Mucosa of descending colon (tissue), 3 donors: ENCODE results near the gene CDON. TPM values are rescaled to one million over a fixed set of nuclear protein-coding genes. Genes with fewer than 3 reads are reported as not detected.

ENCODE experiments used
- ATAC-seq: fragments of 200-7000 bp; cut with Tn5 transposase; one replicate; pipeline ENCODE4 v1.9.1; 2020; ENCODE audit warnings: mild to moderate bottlenecking, moderate library complexity
- DNase-seq, 3 donors: peaks; one replicate each; pipeline ENCODE4 v3.0.0-alpha.2; 2020
- H3K36me3 ChIP-seq: fragments of 200-600 bp; one replicate; pipeline ENCODE4 v1.8.0; 2021; ENCODE audit warnings: low read depth, mild to moderate bottlenecking
- H3K4me1 ChIP-seq: fragments of 200-600 bp; one replicate; pipeline ENCODE4 v1.8.0; 2021; ENCODE audit warnings: low read depth, mild to moderate bottlenecking
- H3K4me3 ChIP-seq: fragments of 200-600 bp; one replicate; pipeline ENCODE4 v1.8.0; 2021; ENCODE audit warnings: mild to moderate bottlenecking
- H3K9me3 ChIP-seq: fragments of 200-600 bp; one replicate; pipeline ENCODE4 v1.8.0; 2021; ENCODE audit warnings: mild to moderate bottlenecking
- CTCF ChIP-seq: fragments of 200-600 bp; IDR thresholded peaks from one replicate; pipeline ENCODE4 v1.8.0; 2022; ENCODE audit warnings: antibody characterized with exemption, mild to moderate bottlenecking
- intact Hi-C, 2 donors: fragments of 100-400 bp; cut with DNase I in 1 of 2; cut with micrococcal nuclease in 1 of 2; formaldehyde crosslinking; loops; one replicate each; pipeline versions ENCODE4 v1.11.0 to v1.11.1; 2022; cut with DNase I, micrococcal nuclease
- total RNA-seq, 3 donors: library from RNA; stranded (reverse); fragmentation: NEBNext Ultra II Directional in 2 of 3; extraction: Animal tissue kit (Norgen Biotek cat#: 25700) in 2 of 3; gene quantifications; one replicate each; pipeline versions ENCODE4 v1.2.1 to v1.2.4, GENCODE V29; 2021 to 2023
- donor health status: DM: no; HTN: no; CAD: no; lungs with moderate emphysema.
- donor health status: DM: no; HTN: no; CAD: no.
- donor health status: DM: no; HTN: yes; CAD: no.

CDON gene
- total RNA-seq, 3 donors from 2014 or later, result 3.8 to 91.6 (median 6.6) TPM

DNA sequence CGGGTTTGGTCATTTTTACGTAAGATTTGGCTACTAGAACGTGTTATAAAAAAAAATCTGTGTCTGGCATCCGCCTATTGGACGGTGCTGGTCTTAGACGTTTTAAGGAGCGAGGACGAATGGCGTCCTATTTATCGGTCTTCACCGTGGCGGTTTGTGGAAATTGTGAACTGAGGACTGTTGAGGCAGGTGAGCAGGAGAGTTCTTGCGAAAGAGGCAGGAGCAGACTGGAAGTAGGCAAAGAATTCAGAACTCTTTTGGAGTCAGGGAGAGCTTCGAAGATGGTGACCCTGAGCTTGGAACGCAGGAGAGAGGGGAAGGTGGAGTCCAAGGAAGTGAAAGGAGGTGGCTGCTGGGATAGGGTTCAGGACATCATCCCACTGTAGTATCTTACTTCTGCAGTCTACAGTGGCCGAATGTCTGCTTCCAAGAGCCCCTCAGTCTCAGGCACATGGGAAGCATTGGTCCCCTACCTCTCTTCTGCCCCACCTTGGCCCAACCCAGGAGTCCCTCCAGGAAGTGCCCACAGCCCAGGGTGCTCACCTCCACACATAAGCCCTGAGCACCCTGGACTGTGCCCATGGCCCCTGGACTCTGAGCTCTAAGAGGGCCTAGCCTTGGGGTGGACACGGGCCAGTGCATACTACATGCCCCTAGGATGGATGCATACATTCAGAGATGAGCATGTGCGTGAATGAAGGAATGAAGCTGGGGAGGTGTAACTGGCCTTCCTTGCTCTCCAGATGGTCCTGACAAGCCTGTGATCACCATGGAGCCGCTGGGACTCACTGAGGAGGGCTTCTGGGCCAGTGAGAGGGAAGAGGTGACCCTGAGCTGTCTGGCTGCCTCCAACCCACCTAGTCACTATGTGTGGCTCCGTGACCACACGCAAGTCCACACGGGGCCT lies 113.1 kb downstream of the CDON start:
- H3K9me3 ChIP-seq, result no peaks in the 10 kb centered on the region
- ATAC-seq, result no peak
- no peak for TF ChIP-seq CTCF
- intact Hi-C loops, result no loop called here
- no peak overlapping the region for H3K4me3 ChIP-seq
- no peak for DNase-seq
- no peaks in the 10 kb centered on the region for H3K4me1 ChIP-seq
- no peaks in the 10 kb centered on the region for H3K36me3 ChIP-seq

DNA sequence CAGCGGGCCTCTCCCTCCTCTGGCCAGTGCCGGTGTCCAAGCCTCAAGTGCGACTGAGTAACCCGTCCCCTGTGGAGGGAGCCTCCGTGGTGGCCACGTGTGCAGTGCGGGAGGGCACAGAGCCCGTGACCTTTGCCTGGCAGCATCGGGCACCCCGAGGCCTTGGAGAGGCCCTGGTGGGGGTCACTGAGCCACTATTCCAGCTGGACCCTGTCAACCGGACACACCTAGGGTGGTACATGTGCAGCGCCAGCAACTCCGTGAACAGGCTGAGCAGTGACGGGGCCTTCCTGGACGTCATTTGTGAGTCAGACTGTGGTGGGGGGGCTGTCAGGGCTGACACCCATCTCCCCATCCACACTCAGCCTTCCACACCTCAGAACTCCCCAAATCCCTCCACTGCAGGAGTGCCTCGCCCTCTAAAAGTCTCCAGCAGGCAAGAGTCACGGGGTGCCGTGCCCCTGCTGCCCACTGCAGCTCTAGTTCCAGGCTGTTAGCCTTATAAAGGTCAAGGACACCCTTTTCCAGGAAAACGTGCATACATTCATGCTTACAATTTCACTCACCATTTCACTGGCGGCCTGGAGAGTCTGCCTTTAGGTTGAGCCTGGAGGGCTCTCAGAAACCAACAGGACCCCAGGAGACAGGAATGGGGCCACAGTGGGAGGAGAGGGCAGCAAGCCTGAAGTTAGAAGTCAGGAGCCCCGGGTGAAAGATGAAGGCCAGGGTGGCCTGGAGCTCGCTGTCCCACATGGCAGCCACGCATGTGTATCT lies 114.2 kb downstream of the CDON start:
- no peak for ATAC-seq

DNA sequence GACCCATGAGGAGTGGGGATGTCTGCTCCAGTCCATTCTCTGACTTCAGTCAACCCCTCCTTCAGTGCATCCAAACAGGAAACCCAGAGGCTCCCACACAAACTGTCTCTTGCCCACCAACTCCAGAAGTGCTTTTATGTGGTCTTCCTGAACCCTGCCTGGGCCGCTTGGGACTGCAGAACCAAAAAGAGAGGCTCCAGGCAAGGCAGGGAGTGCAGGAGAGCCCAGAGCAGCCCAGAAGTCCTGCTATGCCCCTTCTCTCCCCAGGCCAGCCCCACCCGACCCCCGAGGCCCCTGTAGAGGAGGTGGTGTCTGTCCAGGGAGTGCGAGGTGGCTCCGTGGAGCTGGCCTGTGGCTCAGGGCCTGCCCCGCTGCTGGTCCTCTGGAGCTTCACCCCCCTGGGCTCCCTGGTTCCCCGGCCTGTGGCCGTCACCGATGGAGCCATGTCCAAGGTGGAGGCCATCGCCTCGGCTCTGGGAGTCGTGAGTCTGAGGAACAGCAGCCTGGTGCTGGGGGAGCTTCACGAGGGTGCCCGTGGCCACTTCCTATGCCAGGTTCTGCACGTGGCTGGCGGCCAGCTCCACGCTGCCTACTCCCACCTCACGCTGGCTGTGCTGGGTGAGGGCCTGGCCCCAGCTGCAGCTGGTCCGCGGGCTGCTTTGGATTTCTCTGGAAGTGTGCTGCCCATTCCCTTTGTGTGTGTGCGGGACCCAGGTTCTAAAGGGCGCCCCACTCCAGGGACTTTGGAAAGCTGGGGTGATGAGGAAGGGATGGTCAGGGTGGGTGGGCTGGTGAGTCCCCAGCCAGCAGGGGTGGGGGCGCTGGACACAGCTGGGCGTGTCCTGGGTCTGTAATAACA lies 115.0 kb downstream of the CDON start:
- no peak overlapping the region for H3K4me3 ChIP-seq
- no peaks in the 10 kb centered on the region for H3K36me3 ChIP-seq
- no peak for TF ChIP-seq CTCF
- intact Hi-C loops, result no loop called here
- H3K9me3 ChIP-seq, result no peaks in the 10 kb centered on the region
- no peaks in the 10 kb centered on the region for H3K4me1 ChIP-seq
- DNase-seq, result no peak
- ATAC-seq, result no peak

More for the DNA sequence above, 114.2 kb downstream of the CDON start:
- no peaks in the 10 kb centered on the region for H3K36me3 ChIP-seq
- H3K4me1 ChIP-seq, result no peaks in the 10 kb centered on the region
- H3K9me3 ChIP-seq, result no peaks in the 10 kb centered on the region
- intact Hi-C loops, result no loop called here
- no peak for DNase-seq
- no peak for TF ChIP-seq CTCF
- no peak overlapping the region for H3K4me3 ChIP-seq

- H3K4me3 ChIP-seq, result no peak overlapping the region
- intact Hi-C loops, result no loop called here
Measured at GRCh38 chr11:125946712-125947418, 115.8 kb downstream of the CDON start.

More at GRCh38 chr11:125946712-125947418, 115.8 kb downstream of the CDON start:
- DNase-seq (no peak), ATAC-seq (no peak)
- Histone ChIP-seq H3K9me3 (no peaks in the 10 kb centered on the region), H3K36me3 (no peaks in the 10 kb centered on the region), H3K4me1 (no peaks in the 10 kb centered on the region)
- no peak for TF ChIP-seq CTCF
